Effector CD8-positive, alpha-beta T cell (primary cell): Measurements from ENCODE around the gene NFKB1.

Experiments
- DNase-seq: peaks from one replicate; lab custom pipeline; 2025; lab: John Stamatoyannopoulos, UW

The NFKB1 gene

GRCh38 chr4:102494603-102495002 is 6.6 kb upstream of the NFKB1 start:
- DNase-seq, result no peak

- DNase-seq, result no peak
These were observed 3.2 kb upstream of the NFKB1 start for GRCh38 chr4:102497986-102498385.

GRCh38 chr4:102500352-102500695 is 835 bp upstream of the NFKB1 start:
- DNase-seq, result peak; percentile 1

GRCh38 chr4:102501447-102501696 is 213 bp downstream of the NFKB1 start:
- no peak for DNase-seq

- DNase-seq, result no peak
These were observed 1.3 kb downstream of the NFKB1 start for GRCh38 chr4:102502543-102502818.

- no peak for DNase-seq
These were observed 2.2 kb downstream of the NFKB1 start for GRCh38 chr4:102503301-102503746.

- no peak for DNase-seq
These were observed 3.0 kb downstream of the NFKB1 start for GRCh38 chr4:102503831-102504786.

GRCh38 chr4:102504941-102505340 is 3.8 kb downstream of the NFKB1 start:
- DNase-seq, result no peak

- DNase-seq, result no peak
These were observed 4.5 kb downstream of the NFKB1 start for GRCh38 chr4:102505708-102506107.

GRCh38 chr4:102506523-102506922 is 5.4 kb downstream of the NFKB1 start:
- DNase-seq, result no peak

- no peak for DNase-seq
These were observed 10.9 kb downstream of the NFKB1 start for GRCh38 chr4:102511830-102512605.

- no peak for DNase-seq
These were observed 13.3 kb downstream of the NFKB1 start for GRCh38 chr4:102514298-102514964.

GRCh38 chr4:102517753-102518152 is 16.6 kb downstream of the NFKB1 start:
- no peak for DNase-seq

GRCh38 chr4:102518703-102519131 is 17.6 kb downstream of the NFKB1 start:
- DNase-seq, result peak; percentile 8

- DNase-seq, result no peak
These were observed 18.8 kb downstream of the NFKB1 start for GRCh38 chr4:102519925-102520324.

GRCh38 chr4:102521570-102521969 is 20.4 kb downstream of the NFKB1 start:
- DNase-seq, result no peak

GRCh38 chr4:102522031-102522440 is 20.9 kb downstream of the NFKB1 start:
- no peak for DNase-seq

- no peak for DNase-seq
These were observed 23.5 kb downstream of the NFKB1 start for GRCh38 chr4:102524691-102525090.

GRCh38 chr4:102525097-102525496 is 23.9 kb downstream of the NFKB1 start:
- no peak for DNase-seq

GRCh38 chr4:102525504-102525903 is 24.3 kb downstream of the NFKB1 start:
- no peak for DNase-seq

- DNase-seq, result no peak
These were observed 25.4 kb downstream of the NFKB1 start for GRCh38 chr4:102526532-102526931.

GRCh38 chr4:102527695-102528283 is 26.6 kb downstream of the NFKB1 start:
- DNase-seq, result no peak
